ENCODE results near the gene CPLX3. TPM values are rescaled to one million over a fixed set of nuclear protein-coding genes. Genes with fewer than 3 reads are reported as not detected.

The CPLX3 gene
- total and polyA plus RNA-seq, 10 of the 15 experiments (the other 5 are each of a cell fraction or from before 2014, with no cell fraction given): 0.02 to 0.04 TPM; not detected in 8

DNA sequence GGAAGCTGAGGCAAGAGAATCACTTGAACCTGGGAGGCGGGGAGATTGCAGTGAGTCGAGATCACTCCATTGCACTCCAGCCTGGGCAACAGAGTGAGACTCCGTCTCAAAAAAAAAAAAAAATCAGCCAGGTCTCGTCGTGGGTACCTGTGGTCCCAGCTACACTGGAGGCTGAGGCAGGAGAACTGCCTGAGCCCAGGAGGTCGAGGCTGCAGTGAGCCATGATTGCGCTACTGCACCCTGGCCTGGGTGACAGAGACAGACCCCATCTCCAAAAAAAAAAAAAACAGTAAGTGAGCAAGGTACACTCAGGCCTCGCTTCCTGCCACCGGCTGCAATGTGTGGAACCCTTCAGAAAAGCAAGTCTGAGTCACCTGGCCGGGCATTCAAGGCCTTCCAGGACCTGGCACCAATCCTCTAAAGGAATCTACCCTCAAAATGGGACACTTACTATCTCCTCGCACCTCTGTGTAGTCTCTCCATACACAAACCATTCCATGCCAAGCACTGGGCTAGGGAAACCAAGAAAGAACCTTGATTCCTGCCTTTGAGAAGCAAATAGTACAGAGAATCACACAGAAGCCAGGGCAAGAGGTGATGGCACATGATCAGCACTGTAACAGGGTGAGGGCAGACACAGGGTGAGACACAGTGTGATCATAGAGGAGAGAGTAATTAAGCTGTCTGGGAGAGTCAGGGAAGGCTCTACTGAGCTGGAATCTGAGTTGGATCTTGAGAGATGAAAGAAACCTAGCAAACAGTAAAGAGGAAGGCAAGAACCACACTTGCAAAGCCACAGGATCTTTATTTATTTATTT lies 37.0 kb downstream of the CPLX3 start:
- in situ Hi-C loops (cut with MboI): no loop called here
- ChIA-PET POLR2A (interaction anchor here (1.2 kb wide), 1 partner anchor 43 kb away, joined by 3 read pairs; the partner anchor contains the start of gene FAM219B), SMC1A (ENCODE audit: uncharacterized antibody, unreplicated experiment) (no interaction called here), RAD21 (ENCODE audit: unreplicated experiment) (interaction anchor here (0.5 kb wide), 1 partner anchor 485 kb away, joined by 4 read pairs; no protein-coding TSS in a partner anchor), CTCF (interaction anchor here (1.1 kb wide), 1 partner anchor 38 kb away, joined by 3 read pairs; no protein-coding TSS in a partner anchor)
- Histone ChIP-seq H3K4me1 (ENCODE audit: control insufficient read depth, insufficient read depth, low read length) (peaks cover 31% of the 10 kb centered on the region), H3K4me3 (no peak overlapping the region), H4K20me1 (ENCODE audit: control insufficient read depth, insufficient read depth) (peaks cover 3% of the 10 kb centered on the region; the same call in 1 of the 2 replicates), H3K36me3 (ENCODE audit: control insufficient read depth in 2 of 2, insufficient read depth in 2 of 2, low read length in 1 of 2) (peaks cover 2 to 18% of the 10 kb centered on the region in 2 experiments; a peak in 3 of 4 replicates), H3K27me3 (replicated peaks in 1 of 2; ENCODE audit: control insufficient read depth in 2 of 2, insufficient read depth in 2 of 2, low read length in 1 of 2) (no peaks in the 10 kb centered on the region), H2AFZ (ENCODE audit: control insufficient read depth, low read depth, low read length) (no peak overlapping the region), H3K9ac (ENCODE audit: control insufficient read depth, insufficient read depth, low read length) (no peak overlapping the region), H3K27ac (ENCODE audit: control insufficient read depth, insufficient read depth) (no peak overlapping the region), H3K79me2 (ENCODE audit: control insufficient read depth, insufficient read depth, low read length) (peaks cover 60% of the 10 kb centered on the region), H3K9me3 (replicated peaks; ENCODE audit: control insufficient read depth, insufficient read depth, low read length) (peaks cover 12% of the 10 kb centered on the region), H3K4me2 (ENCODE audit: control insufficient read depth, insufficient read depth) (no peak overlapping the region)
- no TSS peak for BruUV-seq (replicated peaks)
- DNase-seq (ENCODE audit: low read depth, low spot score): no peak
- FAIRE-seq: no peak
- 81% methylated on average over 11 of the region's 11 CpGs for WGBS (ENCODE audit: insufficient coverage, insufficient replicate concordance, low lambda C conversion rate, missing lambda C conversion rate)
- intact Hi-C loops (cut with micrococcal nuclease; ENCODE audit: unreplicated experiment): no loop called here
- no peak for ATAC-seq
- no peak for TF ChIP-seq PKNOX1 (IDR thresholded peaks at IDR 0.05)
- no peak for TF ChIP-seq SREBF1 (IDR thresholded peaks at IDR 0.05; ENCODE audit: low read length)
- no peak for TF ChIP-seq ASH2L (IDR thresholded peaks at IDR 0.05; ENCODE audit: borderline replicate concordance, low read depth)
- TF ChIP-seq KLF5 (IDR thresholded peaks at IDR 0.05; ENCODE audit: partially characterized antibody): no peak
- TF ChIP-seq RUNX3 (IDR thresholded peaks at IDR 0.05; ENCODE audit: low read length): no peak
- TF ChIP-seq PAX8 (IDR thresholded peaks at IDR 0.05): no peak
- no peak for TF ChIP-seq RELB (IDR thresholded peaks at IDR 0.05; ENCODE audit: low read depth)
- TF ChIP-seq, protein P1, sequence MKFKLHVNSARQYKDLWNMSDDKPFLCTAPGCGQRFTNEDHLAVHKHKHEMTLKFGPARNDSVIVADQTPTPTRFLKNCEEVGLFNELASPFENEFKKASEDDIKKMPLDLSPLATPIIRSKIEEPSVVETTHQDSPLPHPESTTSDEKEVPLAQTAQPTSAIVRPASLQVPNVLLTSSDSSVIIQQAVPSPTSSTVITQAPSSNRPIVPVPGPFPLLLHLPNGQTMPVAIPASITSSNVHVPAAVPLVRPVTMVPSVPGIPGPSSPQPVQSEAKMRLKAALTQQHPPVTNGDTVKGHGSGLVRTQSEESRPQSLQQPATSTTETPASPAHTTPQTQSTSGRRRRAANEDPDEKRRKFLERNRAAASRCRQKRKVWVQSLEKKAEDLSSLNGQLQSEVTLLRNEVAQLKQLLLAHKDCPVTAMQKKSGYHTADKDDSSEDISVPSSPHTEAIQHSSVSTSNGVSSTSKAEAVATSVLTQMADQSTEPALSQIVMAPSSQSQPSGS (IDR thresholded peaks at IDR 0.05; ENCODE audit: low read length): no peak
- TF ChIP-seq NR2C1 (IDR thresholded peaks at IDR 0.05): no peak
- no peak for TF ChIP-seq STAT3 (IDR thresholded peaks at IDR 0.05; ENCODE audit: low read depth, low read length)
- TF ChIP-seq TAF1 (IDR thresholded peaks at IDR 0.05; ENCODE audit: borderline replicate concordance, low read depth, low read length): no peak
- TF ChIP-seq NFYA (IDR thresholded peaks at IDR 0.05; ENCODE audit: borderline replicate concordance, low read depth, low read length): no peak
- TF ChIP-seq BRCA1 (IDR thresholded peaks at IDR 0.05; ENCODE audit: low read depth, low read length): no peak
- TF ChIP-seq ATF7 (IDR thresholded peaks at IDR 0.05; ENCODE audit: low read depth): no peak
- TF ChIP-seq POLR2A (IDR thresholded peaks at IDR 0.05; ENCODE audit: low read depth, low read length): no peak
- no peak for TF ChIP-seq ZNF207 (IDR thresholded peaks at IDR 0.05; ENCODE audit: borderline replicate concordance)
- no peak for TF ChIP-seq BCL11A (IDR thresholded peaks at IDR 0.05; ENCODE audit: low read depth, low read length)
- no peak for TF ChIP-seq TARDBP (IDR thresholded peaks at IDR 0.05; ENCODE audit: borderline replicate concordance)

Measured in GM12878 (cell line).